Right kidney (tissue), 1 donor: ENCODE measurements around the gene TPGS1.

Experiments
- DNase-seq: peaks from one replicate; pipeline ENCODE4 v3.0.0-alpha.2; 2016

TPGS1 gene

GRCh38 chr19:494171-495080 is 12.9 kb upstream of the TPGS1 start:
- no peak for DNase-seq

DNA sequence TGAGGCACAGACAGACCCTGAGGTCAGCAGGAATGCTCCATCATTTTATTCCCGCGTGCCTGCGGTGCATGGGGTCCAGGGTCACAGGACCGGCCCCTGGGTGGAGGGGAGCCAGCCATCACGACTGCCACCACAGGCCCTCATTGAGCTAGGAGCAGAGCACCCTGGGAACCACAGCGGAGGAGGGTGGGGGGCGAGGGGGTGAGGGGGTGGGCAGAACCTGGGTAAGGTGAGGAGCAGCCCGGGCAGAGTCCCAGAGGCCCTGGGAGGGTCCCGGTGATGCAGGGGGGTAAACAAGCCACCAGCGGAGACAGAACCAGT is 12.3 kb upstream of the TPGS1 start:
- DNase-seq: no peak

DNA sequence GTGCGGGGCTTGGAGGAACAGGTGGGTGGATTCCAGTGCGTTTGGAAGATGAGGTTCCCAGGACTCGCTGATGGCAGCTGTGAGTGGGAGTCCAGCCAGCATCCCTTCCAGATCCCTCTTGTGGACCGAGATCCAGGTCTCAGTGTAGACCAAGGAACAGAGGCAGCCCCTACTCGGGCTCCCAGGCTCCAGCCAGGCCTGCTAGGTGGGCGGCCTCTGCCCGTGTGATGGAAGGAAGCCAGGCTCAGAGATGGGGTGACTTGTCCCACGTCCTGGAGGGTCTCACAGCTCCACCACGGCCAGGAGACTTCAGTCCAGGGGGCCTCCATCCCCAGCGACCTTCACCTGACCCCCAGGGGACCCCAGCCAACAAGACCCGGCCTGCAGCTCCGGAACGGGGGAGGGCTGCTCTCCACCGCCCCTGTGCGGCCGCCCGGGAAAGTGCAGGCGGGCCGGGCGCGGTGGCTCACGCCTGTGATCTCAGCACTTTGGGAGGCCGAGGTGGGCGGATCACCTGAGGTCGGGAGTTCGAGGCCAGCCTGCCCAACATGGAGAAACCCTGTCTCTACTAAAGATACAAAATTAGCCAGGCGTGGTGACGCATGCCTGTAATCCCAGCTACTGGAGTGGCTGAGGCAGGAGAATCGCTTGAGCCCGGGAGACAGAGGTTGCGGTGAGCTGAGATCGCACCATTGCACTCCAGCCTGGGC is 11.7 kb upstream of the TPGS1 start:
- peak; percentile 62 for DNase-seq

DNA sequence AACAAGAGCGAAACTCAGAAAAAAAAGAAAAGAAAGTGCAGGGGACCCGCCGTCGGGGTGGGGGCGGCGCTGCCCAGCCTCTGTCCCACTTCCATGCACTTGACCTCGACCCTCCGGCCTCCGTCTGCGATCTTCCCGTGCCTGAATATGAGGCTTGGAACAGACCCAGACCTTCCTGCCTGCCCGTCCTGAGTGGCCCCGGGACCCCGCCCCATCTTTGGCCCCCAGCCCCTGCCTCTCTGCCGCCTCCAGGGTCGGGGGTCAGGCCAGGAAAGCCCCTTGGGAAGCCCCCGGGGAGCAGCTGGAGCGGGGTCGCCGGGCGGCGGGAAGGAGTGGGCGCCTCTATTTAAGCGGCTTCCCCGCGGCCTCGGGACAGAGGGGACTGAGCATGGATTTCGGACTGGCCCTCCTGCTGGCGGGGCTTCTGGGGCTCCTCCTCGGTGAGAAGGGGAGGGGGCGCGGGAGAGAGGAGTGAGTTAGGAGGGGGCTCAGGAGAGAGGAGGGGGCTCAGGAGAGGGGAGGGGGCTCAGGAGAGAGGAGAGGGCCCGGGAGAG is 11.1 kb upstream of the TPGS1 start, which contains the start of gene MADCAM1:
MADCAM1 (plus strand) TSS at position 375 of the 554 bp plus-strand sequence; CDS start at position 389, 14 bp downstream.
- DNase-seq: no peak

GRCh38 chr19:496986-497385 is 10.3 kb upstream of the TPGS1 start:
- no peak for DNase-seq

- no peak for DNase-seq
Observed at GRCh38 chr19:497491-497868, 9.8 kb upstream of the TPGS1 start.

- DNase-seq: no peak
Observed at GRCh38 chr19:497869-498510, 9.3 kb upstream of the TPGS1 start.

DNA sequence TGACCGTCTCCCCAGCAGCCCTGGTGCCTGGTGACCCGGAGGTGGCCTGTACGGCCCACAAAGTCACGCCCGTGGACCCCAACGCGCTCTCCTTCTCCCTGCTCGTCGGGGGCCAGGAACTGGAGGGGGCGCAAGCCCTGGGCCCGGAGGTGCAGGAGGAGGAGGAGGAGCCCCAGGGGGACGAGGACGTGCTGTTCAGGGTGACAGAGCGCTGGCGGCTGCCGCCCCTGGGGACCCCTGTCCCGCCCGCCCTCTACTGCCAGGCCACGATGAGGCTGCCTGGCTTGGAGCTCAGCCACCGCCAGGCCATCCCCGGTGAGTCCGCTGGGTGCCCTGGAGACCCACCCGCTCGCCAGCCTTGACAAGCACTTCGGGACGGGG is 8.8 kb upstream of the TPGS1 start:
- no peak for DNase-seq

DNA sequence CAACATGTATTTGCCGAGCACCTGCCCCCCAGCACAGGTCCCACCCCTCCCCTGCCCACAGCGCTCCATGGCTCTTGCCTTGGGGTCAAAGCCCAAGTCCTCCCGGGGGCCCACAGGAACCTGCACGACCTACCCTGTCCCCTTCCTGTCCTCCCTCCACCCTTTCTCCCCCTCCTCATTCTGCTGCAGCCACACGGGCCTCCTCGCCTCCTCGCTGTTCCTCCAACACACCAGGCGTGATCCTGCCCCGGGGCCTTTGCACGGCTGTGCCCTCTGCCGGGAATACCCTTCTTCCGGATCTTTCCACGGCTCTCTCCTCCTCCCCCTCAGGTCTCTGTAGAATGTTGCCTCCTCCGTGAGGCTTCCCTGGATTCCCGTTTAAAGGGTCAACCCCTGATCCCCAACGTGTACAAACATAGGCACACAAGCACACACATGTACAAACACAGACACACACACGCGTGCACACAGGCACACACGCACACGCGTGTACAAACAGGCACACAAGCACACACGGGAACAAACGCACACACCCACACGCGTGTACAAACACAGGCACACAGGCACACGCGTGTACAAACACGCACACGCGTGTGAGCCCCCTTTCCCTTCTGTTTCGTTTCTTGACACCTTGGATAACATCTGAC is 8.2 kb upstream of the TPGS1 start:
- DNase-seq: no peak

DNA sequence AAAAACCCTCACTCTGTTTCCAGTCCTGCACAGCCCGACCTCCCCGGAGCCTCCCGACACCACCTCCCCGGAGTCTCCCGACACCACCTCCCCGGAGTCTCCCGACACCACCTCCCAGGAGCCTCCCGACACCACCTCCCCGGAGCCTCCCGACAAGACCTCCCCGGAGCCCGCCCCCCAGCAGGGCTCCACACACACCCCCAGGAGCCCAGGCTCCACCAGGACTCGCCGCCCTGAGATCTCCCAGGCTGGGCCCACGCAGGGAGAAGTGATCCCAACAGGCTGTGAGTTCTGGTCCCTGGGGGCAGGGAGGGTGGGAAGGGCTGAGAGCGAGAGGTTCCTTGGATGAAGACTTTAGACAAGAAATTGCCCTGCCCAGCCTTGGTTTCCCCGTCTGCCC is 5.7 kb upstream of the TPGS1 start:
- DNase-seq: no peak

- DNase-seq: no peak
Observed at GRCh38 chr19:504616-505015, 2.7 kb upstream of the TPGS1 start.

GRCh38 chr19:506404-507285 is 652 bp upstream of the TPGS1 start:
- DNase-seq: peak; percentile 100

GRCh38 chr19:508204-509150 is 1.2 kb downstream of the TPGS1 start:
- DNase-seq: no peak

GRCh38 chr19:510606-511100 is 3.4 kb downstream of the TPGS1 start:
- peak; percentile 65 for DNase-seq

DNA sequence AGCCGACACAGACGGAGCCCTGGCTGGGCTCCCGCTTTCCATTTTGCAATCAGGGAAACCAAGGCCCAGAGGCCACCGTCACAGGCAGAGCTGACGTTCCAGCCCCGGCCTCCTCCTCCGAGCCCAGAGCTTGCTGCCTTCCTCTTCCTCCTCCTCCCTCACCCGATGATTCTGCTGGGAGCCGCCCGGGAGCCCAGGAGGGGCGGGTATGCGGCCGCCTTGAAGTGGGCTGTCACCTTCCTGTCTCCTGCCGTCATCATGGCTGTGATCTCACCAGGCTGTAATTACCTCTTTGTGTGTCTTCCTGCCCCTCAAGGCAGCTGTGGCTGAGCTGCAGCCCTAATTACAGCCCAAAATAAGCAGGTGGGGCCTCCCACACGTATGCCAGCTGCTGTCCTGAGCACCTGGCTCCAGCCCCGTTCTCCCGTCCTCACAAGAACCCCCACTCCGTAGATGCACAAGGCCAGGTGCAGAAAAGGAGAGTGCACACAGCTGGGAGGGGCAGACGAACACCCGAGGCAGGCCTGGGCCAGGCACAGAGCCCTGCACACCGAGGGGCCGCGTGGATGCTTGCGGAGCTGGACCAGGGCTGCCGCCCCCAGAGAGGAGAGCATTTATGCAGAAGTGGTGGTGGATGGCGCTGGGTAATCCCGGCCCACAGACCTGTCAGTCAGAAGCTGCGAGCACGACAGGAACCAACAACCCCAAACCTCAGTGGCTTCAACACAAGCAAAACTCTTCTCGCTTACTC is 4.0 kb downstream of the TPGS1 start:
- DNase-seq: peak; percentile 46

DNA sequence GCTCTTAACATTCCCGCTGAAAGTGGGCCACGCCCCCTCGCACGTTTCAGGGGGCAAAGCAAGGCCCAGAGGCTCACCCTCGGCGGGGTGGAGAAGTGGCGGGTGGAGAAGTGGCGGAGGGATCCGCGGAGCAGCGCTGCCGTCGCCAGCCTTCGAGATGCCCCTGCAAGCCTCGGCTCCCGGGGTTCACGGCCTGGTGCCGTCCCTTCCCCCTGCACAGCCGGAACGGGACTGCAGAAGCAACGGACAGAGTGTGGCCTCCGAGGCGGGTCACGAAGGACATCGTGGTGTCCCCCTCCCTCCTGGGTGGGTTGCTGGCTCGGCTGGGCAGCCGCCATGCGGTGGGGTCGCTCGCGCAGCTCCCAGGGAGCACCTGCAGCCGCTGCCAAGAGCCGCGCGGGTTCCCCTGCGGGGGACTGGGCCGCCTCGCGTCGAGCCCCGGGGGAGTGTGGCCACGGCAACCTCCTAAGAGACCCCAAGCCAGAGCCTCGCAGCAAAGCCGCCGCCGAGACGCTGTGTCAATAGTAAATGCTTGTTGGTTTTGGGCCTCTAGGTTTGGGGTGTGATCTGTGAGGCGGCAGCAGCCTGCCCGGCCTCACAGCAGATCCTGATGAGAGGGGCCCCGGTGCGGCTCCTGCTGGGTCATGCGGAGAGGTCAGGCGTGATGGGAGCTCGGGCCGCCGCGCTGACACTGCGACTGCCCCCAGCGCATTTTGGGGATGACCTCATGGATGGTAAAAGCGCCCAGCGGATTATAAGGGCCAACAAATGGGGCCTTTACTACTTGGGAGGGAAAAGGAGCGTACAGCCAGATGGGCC is 5.5 kb downstream of the TPGS1 start:
- DNase-seq: peak; percentile 72

- no peak for DNase-seq
Observed at GRCh38 chr19:513368-514165, 6.3 kb downstream of the TPGS1 start.
